ENCODE measurements around the gene HSD11B1.

HSD11B1 gene

GRCh38 chr1:209767096-209767495 lies 62.5 kb downstream of the HSD11B1 start:
- no peak for DNase-seq (ENCODE audit: low read depth)
- H3K4me3 ChIP-seq (ENCODE audit: control insufficient read depth, low read depth, low read length), result no peak overlapping the region
- no peak for TF ChIP-seq CTCF (IDR thresholded peaks at IDR 0.05; ENCODE audit: control insufficient read depth, insufficient read depth, low read depth, low read length, missing control alignments)

- no peak for TF ChIP-seq CTCF (IDR thresholded peaks at IDR 0.05; ENCODE audit: control insufficient read depth, insufficient read depth, low read depth, low read length, missing control alignments)
- H3K4me3 ChIP-seq (ENCODE audit: control insufficient read depth, low read depth, low read length), result no peak overlapping the region
- DNase-seq (ENCODE audit: low read depth), result no peak
These were observed 63.1 kb downstream of the HSD11B1 start for GRCh38 chr1:209767706-209768105.

GRCh38 chr1:209768354-209768774 lies 63.7 kb downstream of the HSD11B1 start:
- H3K4me3 ChIP-seq (ENCODE audit: control insufficient read depth, low read depth, low read length), result no peak overlapping the region
- DNase-seq (ENCODE audit: low read depth), result no peak
- TF ChIP-seq CTCF (IDR thresholded peaks at IDR 0.05; ENCODE audit: control insufficient read depth, insufficient read depth, low read depth, low read length, missing control alignments), result no peak

- H3K4me3 ChIP-seq (ENCODE audit: control insufficient read depth, low read depth, low read length), result no peak overlapping the region
- DNase-seq (ENCODE audit: low read depth), result peak; percentile 72
- TF ChIP-seq CTCF (IDR thresholded peaks at IDR 0.05; ENCODE audit: control insufficient read depth, insufficient read depth, low read depth, low read length, missing control alignments), result no peak
These were observed 64.7 kb downstream of the HSD11B1 start for GRCh38 chr1:209769171-209769904.

- no peak for DNase-seq (ENCODE audit: low read depth)
- no peak overlapping the region for H3K4me3 ChIP-seq (ENCODE audit: control insufficient read depth, low read depth, low read length)
- TF ChIP-seq CTCF (IDR thresholded peaks at IDR 0.05; ENCODE audit: control insufficient read depth, insufficient read depth, low read depth, low read length, missing control alignments), result no peak
These were observed 65.3 kb downstream of the HSD11B1 start for GRCh38 chr1:209769971-209770370.

- DNase-seq (ENCODE audit: low read depth), result no peak
- TF ChIP-seq CTCF (IDR thresholded peaks at IDR 0.05; ENCODE audit: control insufficient read depth, insufficient read depth, low read depth, low read length, missing control alignments), result no peak
- no peak overlapping the region for H3K4me3 ChIP-seq (ENCODE audit: control insufficient read depth, low read depth, low read length)
These were observed 66.2 kb downstream of the HSD11B1 start for GRCh38 chr1:209770636-209771415.

Measured in AG09309 (cell line).